Effector memory CD4-positive, alpha-beta T cell (primary cell): ENCODE results near the gene VN1R5.

Experiments used
- DNase-seq, 3 donors: peaks; one replicate each; pipeline ENCODE4 v3.0.0-alpha.2; 2020
- H3K27ac ChIP-seq: 2 replicates; pipeline ENCODE4 v1.7.0; 2013; ENCODE audit warnings: mild to moderate bottlenecking, low read length, moderate library complexity; ENCODE audit not compliant: insufficient read depth, poor library complexity, severe bottlenecking
- H3K27me3 ChIP-seq: replicated peaks from 2 replicates; pipeline ENCODE4 v1.7.0; 2013; ENCODE audit warnings: mild to moderate bottlenecking, low read length; ENCODE audit not compliant: insufficient read depth, control insufficient read depth, poor library complexity, severe bottlenecking
- H3K36me3 ChIP-seq: 2 replicates; pipeline ENCODE4 v1.7.0; 2013; ENCODE audit warnings: mild to moderate bottlenecking, low read length, moderate library complexity; ENCODE audit not compliant: control insufficient read depth, insufficient read depth
- H3K4me1 ChIP-seq: 2 replicates; pipeline ENCODE4 v1.7.0; 2013; ENCODE audit warnings: low read length, mild to moderate bottlenecking; ENCODE audit not compliant: control insufficient read depth, insufficient read depth, poor library complexity, severe bottlenecking
- H3K4me3 ChIP-seq: 2 replicates; pipeline ENCODE4 v1.7.0; 2013; ENCODE audit warnings: low read length, low read depth, mild to moderate bottlenecking; ENCODE audit not compliant: insufficient read depth, poor library complexity, severe bottlenecking
- H3K9me3 ChIP-seq: 2 replicates; pipeline ENCODE4 v1.7.0; 2013; ENCODE audit warnings: mild to moderate bottlenecking, low read length, moderate library complexity; ENCODE audit not compliant: control insufficient read depth

The VN1R5 gene

GRCh38 chr1:247222840-247223239, 33.0 kb upstream of the VN1R5 start:
- Histone ChIP-seq H3K27me3 (no peaks in the 10 kb centered on the region), H3K36me3 (no peaks in the 10 kb centered on the region), H3K27ac (no peak overlapping the region), H3K9me3 (no peaks in the 10 kb centered on the region), H3K4me3 (no peak overlapping the region), H3K4me1 (no peaks in the 10 kb centered on the region)
- no peak for DNase-seq

DNA sequence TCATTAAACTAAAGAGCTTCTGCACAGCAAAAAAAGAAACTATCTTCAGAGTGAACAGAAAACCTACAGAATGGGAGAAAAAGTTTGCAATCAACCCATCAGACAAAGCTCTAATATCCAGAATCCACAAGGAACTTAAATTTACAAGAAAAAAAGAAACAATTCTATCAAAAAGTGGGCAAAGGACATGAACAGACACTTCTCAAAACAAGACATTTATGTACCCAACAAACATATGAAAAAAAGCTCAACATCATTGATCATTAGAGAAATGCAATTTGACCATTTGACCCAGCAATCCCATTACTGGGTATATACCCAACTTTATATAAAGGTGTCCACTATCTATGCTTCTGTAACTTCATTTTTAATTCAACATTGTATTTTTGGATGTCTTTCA, 31.1 kb upstream of the VN1R5 start:
- no peaks in the 10 kb centered on the region for H3K27me3 ChIP-seq
- no peak overlapping the region for H3K4me3 ChIP-seq
- H3K4me1 ChIP-seq: no peaks in the 10 kb centered on the region
- H3K27ac ChIP-seq: no peak overlapping the region
- H3K9me3 ChIP-seq: no peaks in the 10 kb centered on the region
- DNase-seq: no peak
- no peaks in the 10 kb centered on the region for H3K36me3 ChIP-seq

DNA sequence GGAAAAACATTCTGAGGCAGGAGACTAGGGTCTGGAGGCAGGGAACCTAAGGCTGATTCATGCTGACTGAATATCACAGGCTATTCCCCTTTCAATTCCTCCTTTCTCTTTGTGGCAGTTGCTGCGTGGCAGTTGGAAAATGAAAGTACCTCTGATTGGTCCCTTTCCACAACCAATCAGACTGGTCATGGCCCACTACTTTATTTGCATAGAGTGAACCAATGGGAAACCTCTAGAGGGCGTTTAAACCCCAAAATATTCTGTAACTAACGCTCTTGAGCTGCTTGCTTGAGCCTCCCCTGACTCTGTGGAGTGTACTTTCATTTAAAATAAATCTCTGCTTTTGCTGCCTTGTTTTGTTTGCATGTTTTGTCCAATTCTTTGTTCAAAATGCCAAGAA, 27.7 kb upstream of the VN1R5 start:
- Histone ChIP-seq H3K27ac (no peak overlapping the region), H3K9me3 (no peaks in the 10 kb centered on the region), H3K4me3 (no peak overlapping the region), H3K36me3 (no peaks in the 10 kb centered on the region), H3K4me1 (no peaks in the 10 kb centered on the region), H3K27me3 (no peaks in the 10 kb centered on the region)
- DNase-seq: no peak

DNA sequence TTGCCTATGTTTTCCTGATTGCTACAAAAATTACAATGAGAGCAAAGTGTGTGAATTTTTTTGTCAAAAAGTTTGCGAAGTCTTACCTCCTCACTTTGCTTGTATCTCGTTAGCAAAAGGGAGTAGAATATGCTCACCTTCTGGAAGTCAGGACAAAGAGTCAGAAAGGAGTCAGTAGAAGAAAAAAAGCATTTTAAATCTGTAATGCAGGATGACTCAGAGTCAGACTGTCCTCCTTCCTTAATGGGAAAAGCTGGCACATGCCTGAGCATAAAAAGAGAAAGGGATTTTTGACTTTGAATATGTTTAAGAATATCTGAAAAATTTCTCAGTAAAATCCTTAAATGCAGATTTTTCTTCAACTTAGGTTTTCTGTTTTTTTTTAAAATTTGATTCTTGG, 14.2 kb upstream of the VN1R5 start:
- Histone ChIP-seq H3K4me1 (no peaks in the 10 kb centered on the region), H3K27ac (no peak overlapping the region), H3K4me3 (no peak overlapping the region), H3K27me3 (no peaks in the 10 kb centered on the region), H3K36me3 (no peaks in the 10 kb centered on the region), H3K9me3 (no peaks in the 10 kb centered on the region)
- DNase-seq: no peak

DNA sequence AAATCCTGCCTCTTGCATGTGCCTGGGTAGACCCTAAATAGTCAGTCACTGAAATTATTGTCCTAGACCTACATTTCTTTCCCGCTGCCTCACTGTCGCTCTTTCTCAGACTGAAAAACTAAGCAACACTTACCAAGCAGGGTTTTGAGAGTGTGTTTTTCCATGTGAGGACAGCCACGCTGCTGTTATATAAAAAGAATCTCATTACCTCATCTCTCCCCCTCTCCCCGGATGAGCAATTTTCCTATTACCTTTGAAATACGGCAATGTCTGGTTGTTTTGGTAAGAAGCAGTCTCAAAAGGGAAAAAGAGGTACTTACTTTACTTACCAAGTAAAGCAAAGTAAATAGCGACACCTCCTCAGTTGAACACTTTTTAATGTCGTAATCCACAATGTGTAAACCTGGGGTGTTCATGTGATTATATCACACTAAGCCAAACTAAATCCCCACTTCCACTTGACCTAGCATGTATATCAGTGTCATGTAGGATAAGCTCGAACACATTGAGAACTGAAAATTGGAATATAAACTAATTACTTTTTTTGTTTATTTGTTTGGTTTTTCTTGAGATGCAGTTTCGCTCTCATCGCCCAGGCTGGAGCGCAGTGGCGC, 12.2 kb upstream of the VN1R5 start:
- Histone ChIP-seq H3K4me1 (no peaks in the 10 kb centered on the region), H3K4me3 (no peak overlapping the region), H3K27ac (no peak overlapping the region), H3K9me3 (no peaks in the 10 kb centered on the region), H3K36me3 (no peaks in the 10 kb centered on the region), H3K27me3 (no peaks in the 10 kb centered on the region)
- no peak for DNase-seq

DNA sequence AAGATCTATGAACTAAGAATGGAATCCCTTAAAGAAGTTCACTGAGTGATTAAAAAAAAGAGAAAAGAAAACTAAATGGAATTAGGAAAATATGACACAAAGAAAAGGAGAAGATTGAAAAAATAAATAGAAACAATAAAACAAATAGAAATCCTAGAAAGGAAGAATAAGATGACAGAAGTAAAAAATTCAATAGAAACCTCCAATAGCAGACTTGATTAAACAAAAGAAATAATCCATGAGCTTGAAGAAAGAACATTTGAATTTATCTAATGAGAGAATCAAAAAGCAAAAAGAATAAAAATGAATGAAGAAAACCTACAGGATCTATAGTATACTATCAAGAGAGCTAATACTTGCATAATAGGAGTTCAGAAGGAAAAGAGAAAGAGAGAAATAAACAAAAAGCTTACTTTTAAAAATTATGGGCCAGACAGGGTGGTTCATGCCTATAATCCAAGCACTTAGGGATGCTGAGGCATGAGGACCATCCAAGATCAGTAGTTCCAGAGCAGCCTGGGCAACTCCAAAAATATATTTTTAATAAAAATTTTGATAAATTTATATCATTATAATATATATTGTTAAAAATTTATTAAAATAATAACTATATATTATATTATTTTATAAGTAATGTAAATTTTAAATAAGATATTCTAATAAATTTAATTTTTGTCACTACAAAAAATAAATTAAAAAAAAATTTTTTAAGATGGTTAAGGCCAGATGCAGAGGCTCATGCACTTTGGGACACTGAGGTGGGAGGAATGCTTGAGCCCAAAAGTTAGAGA, 9.4 kb upstream of the VN1R5 start:
- Histone ChIP-seq H3K4me3 (no peak overlapping the region), H3K9me3 (no peaks in the 10 kb centered on the region), H3K4me1 (no peaks in the 10 kb centered on the region), H3K36me3 (no peaks in the 10 kb centered on the region), H3K27me3 (no peaks in the 10 kb centered on the region), H3K27ac (no peak overlapping the region)
- no peak for DNase-seq

DNA sequence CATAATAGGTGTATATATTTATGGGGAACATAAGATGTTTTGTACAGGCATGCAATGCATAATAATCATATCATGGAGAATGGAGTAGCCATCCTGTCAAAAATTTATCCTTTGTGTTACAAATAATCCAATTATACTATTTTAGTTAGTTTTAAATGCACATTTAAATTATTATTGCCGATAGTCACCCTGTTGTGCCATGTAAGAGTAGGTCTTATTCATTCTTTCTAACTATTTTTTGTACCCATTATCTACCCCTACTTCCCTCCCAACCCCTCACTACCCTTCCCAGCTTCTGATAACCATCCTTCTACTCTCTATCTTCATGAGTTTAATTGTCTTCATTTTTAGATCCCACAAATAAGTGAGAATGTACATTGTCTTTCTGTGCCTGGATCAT, 8.3 kb upstream of the VN1R5 start:
- DNase-seq: no peak
- H3K27me3 ChIP-seq: no peaks in the 10 kb centered on the region

DNA sequence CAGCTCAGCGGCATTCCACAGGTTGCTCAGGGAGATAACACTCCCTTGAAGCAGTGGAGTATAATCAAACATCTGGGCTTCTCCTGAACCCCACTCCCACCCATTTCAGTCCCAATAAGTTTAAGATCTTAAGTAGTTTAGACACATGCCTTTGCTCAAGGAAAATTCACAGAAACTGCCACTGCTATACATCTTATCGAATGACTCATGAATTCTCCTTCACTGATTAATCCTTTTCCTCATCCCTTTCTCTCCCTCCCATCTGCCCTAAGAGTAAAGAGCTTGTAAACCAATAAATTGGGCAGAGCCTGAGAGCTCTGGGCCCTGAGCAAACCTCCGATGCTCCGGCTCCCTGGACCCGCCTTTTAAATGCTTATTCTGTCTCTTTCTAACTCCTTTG, 10.2 kb downstream of the VN1R5 start:
- H3K9me3 ChIP-seq: no peaks in the 10 kb centered on the region
- DNase-seq: no peak
- no peaks in the 10 kb centered on the region for H3K27me3 ChIP-seq
- no peak overlapping the region for H3K4me3 ChIP-seq
- no peak overlapping the region for H3K27ac ChIP-seq
- no peaks in the 10 kb centered on the region for H3K36me3 ChIP-seq
- H3K4me1 ChIP-seq: no peaks in the 10 kb centered on the region

More for the DNA sequence above, 8.3 kb upstream of the VN1R5 start:
- Histone ChIP-seq H3K4me3 (no peak overlapping the region), H3K4me1 (no peaks in the 10 kb centered on the region), H3K36me3 (no peaks in the 10 kb centered on the region), H3K27ac (no peak overlapping the region), H3K9me3 (no peaks in the 10 kb centered on the region)

GRCh38 chr1:247268390-247269045, 12.6 kb downstream of the VN1R5 start:
- no peaks in the 10 kb centered on the region for H3K4me1 ChIP-seq
- no peaks in the 10 kb centered on the region for H3K9me3 ChIP-seq
- DNase-seq: no peak
- H3K4me3 ChIP-seq: no peak overlapping the region
- no peaks in the 10 kb centered on the region for H3K36me3 ChIP-seq
- no peaks in the 10 kb centered on the region for H3K27me3 ChIP-seq
- H3K27ac ChIP-seq: no peak overlapping the region

DNA sequence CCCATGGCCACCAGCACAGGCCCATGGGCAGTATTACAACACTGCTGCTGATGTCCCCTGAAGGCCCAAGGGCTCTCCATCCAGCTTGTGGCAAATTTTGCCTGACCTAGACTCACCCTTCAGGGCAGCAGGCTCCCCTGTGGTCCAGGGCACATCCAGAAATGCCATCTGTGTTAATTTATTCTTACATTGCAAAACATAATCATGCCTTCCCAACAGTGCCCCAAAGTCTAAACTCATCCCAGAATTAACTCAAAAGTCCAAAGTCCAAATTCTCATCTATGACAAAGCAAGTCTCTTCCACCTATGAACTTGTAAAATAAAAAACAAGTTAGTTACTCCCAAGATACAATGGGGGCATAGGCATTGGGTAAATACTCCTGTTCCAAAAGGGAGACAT, 13.3 kb downstream of the VN1R5 start:
- Histone ChIP-seq H3K4me1 (no peaks in the 10 kb centered on the region), H3K9me3 (no peaks in the 10 kb centered on the region), H3K4me3 (no peak overlapping the region), H3K36me3 (no peaks in the 10 kb centered on the region), H3K27me3 (no peaks in the 10 kb centered on the region), H3K27ac (no peak overlapping the region)
- DNase-seq: no peak
